NCI-H2227 treated with DMSO at 0.1 percent for 48 hours (cell line): ENCODE results near the gene FAM111B.
"Not testable (repeated sequence)": the region's sequence is repeated elsewhere in the genome, so short reads cannot be mapped to it uniquely, and the experiment has no call there.

Source experiments
- DNase-seq: peaks from one replicate; lab custom pipeline; 2025; lab: John Stamatoyannopoulos, UW

FAM111B gene

GRCh38 chr11:59106363-59107336, at the start of gene FAM111B:
FAM111B (plus strand) TSS chr11:59107237; CDS start chr11:59109626, 2,389 bp downstream.
- DNase-seq, result peak; percentile 99

- peak; percentile 81 for DNase-seq
These were observed 48.7 kb upstream of the FAM111B start for GRCh38 chr11:59058120-59059033.

- DNase-seq, result not testable (repeated sequence)
These were observed 46.9 kb upstream of the FAM111B start for GRCh38 chr11:59060096-59060495.

- DNase-seq, result peak; percentile 21
These were observed 44.2 kb upstream of the FAM111B start for GRCh38 chr11:59062602-59063529.

GRCh38 chr11:59063996-59064727, 42.9 kb upstream of the FAM111B start:
- DNase-seq, result not testable (repeated sequence)

- no peak for DNase-seq
These were observed 38.0 kb upstream of the FAM111B start for GRCh38 chr11:59069087-59069486.

GRCh38 chr11:59076876-59077571, 30.0 kb upstream of the FAM111B start:
- no peak for DNase-seq

- no peak for DNase-seq
These were observed 28.6 kb upstream of the FAM111B start for GRCh38 chr11:59078435-59078834.

- no peak for DNase-seq
These were observed 28.0 kb upstream of the FAM111B start for GRCh38 chr11:59079086-59079485.

- not testable (repeated sequence) for DNase-seq
These were observed 26.6 kb upstream of the FAM111B start for GRCh38 chr11:59080421-59080820.

GRCh38 chr11:59081430-59082020, 25.5 kb upstream of the FAM111B start:
- DNase-seq, result not testable (repeated sequence)

GRCh38 chr11:59086007-59086406, 21.0 kb upstream of the FAM111B start, which contains the start of gene GLYATL1B:
GLYATL1B (plus strand) TSS chr11:59086307; CDS start chr11:59086307, 0 bp downstream.
- DNase-seq, result not testable (repeated sequence)

GRCh38 chr11:59088162-59088561, 18.9 kb upstream of the FAM111B start:
- no peak for DNase-seq

- not testable (repeated sequence) for DNase-seq
These were observed 13.5 kb upstream of the FAM111B start for GRCh38 chr11:59093576-59093975.

GRCh38 chr11:59095225-59095624, 11.8 kb upstream of the FAM111B start:
- DNase-seq, result not testable (repeated sequence)

GRCh38 chr11:59095972-59096575, 11.0 kb upstream of the FAM111B start:
- DNase-seq, result not testable (repeated sequence)

GRCh38 chr11:59097113-59097708, 9.8 kb upstream of the FAM111B start:
- DNase-seq, result peak; percentile 49

GRCh38 chr11:59097938-59098337, 9.1 kb upstream of the FAM111B start:
- not testable (repeated sequence) for DNase-seq
